Osteoblast (primary cell): ENCODE data around the gene ARFGAP2. TPM values are rescaled to one million over a fixed set of nuclear protein-coding genes. Genes with fewer than 3 reads are reported as not detected.

ENCODE experiments used
- DNase-seq: peaks from one replicate; pipeline ENCODE4 v3.0.0; 2011; ENCODE audit warnings: low spot score, mixed read lengths; ENCODE audit not compliant: insufficient read length; ENCODE audit errors: missing footprints
- H2AFZ ChIP-seq: 2 replicates; pipeline ENCODE4 v1.6.0; 2011; ENCODE audit warnings: mild to moderate bottlenecking, low read length
- H3K27ac ChIP-seq: 2 replicates; pipeline ENCODE4 v1.5.1; 2011; ENCODE audit warnings: mild to moderate bottlenecking, low read depth, low read length, moderate library complexity
- H3K27me3 ChIP-seq: 2 replicates; pipeline ENCODE4 v1.6.0; 2012; ENCODE audit warnings: mild to moderate bottlenecking, control low read depth, inconsistent platforms, low read length, moderate library complexity; ENCODE audit not compliant: insufficient read depth
- H3K36me3 ChIP-seq: 2 replicates; pipeline ENCODE4 v1.5.1; 2011; ENCODE audit warnings: mild to moderate bottlenecking, low read length, control low read depth, moderate library complexity; ENCODE audit not compliant: insufficient read depth
- H3K4me1 ChIP-seq: 2 replicates; pipeline ENCODE4 v1.5.1; 2011; ENCODE audit warnings: mild to moderate bottlenecking, low read length, control low read depth, moderate library complexity; ENCODE audit not compliant: insufficient read depth
- H3K4me2 ChIP-seq: 2 replicates; pipeline ENCODE4 v1.6.0; 2011; ENCODE audit warnings: mild to moderate bottlenecking, low read length; ENCODE audit not compliant: insufficient read depth
- H3K4me3 ChIP-seq: fragments of 200-600 bp; sonication (generic); 3 replicates; pipeline ENCODE4 v1.5.1; 2012; ENCODE audit warnings: mild to moderate bottlenecking, low read length, inconsistent platforms; ENCODE audit not compliant: insufficient read depth
- H3K79me2 ChIP-seq: 2 replicates; pipeline ENCODE4 v1.6.0; 2012; ENCODE audit warnings: mild to moderate bottlenecking, low read length, control low read depth, inconsistent platforms; ENCODE audit not compliant: insufficient read depth
- H3K9me3 ChIP-seq: 2 replicates; pipeline ENCODE4 v1.5.1; 2011; ENCODE audit warnings: low read depth, low read length, control low read depth
- H4K20me1 ChIP-seq: 2 replicates; pipeline ENCODE4 v1.6.0; 2012; ENCODE audit warnings: mild to moderate bottlenecking, low read length, control low read depth; ENCODE audit not compliant: insufficient read depth
- total RNA-seq: library from RNA; depleted of rRNA; stranded (reverse); fragments of >200 nt; gene quantifications from 2 replicates; pipeline ENCODE4 v1.2.3, GENCODE V29; 2012
- TF ChIP-seq, protein P1 (sequence below): IDR thresholded peaks from 2 replicates; pipeline ENCODE4 v1.5.1; 2011; ENCODE audit warnings: mild to moderate bottlenecking, low read depth, low read length, moderate library complexity; ENCODE audit errors: extremely low read depth

Gene ARFGAP2
- total RNA-seq, 1 donor: 139 TPM

DNA sequence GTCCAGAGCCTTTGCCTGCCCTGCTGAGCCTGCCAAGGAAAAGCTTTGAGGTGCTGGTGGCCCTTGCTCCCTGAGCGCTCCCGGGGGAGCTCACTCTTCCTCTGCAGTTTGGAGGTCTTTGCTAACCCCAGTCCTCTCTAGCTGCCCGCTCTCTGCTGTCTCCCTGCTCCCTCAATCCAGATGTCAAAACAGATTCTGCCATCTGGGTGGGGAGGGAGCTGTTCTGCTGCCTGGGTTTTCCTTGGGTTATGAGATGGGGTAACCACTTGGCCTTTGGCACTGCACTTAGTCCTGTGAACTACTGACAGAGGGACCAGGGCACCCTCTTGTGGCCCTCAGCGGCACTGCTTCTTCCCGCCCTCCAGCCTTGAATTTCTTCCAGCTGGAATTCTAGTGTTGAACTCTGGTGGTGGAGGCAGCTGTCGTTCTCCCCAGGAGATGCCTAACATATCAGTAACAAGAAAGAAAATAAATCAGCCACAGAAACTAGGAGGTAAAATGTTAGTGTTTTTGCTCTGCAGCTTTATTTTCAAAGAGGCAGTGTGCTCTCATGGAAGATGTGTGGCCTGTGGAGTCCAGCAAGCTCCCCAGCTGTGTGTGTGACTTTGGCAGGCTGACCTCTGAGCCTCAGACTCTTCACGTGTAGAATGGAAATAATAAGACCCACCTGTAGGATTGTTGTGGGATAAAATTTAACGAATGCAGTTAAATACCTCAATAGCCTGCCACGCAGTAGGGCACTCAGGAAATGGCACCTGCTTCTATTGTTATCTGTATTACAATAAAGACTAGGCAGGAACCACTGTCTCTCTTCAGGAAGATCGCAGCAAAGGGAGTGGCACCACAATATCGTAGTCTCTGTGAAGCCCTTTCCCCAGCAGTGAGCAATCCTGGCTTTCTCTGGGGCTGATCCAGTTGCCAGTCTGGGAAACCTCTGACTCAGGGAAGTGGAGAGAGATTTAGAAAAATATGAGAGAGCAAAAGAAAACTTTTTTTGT is 23.4 kb downstream of the ARFGAP2 start:
- Histone ChIP-seq H3K4me3 (no peak overlapping the region), H2AFZ (no peak overlapping the region), H3K27me3 (no peaks in the 10 kb centered on the region), H3K79me2 (no peaks in the 10 kb centered on the region), H3K4me2 (peak overlapping the region; percentile 44), H3K27ac (peak overlapping the region; percentile 38), H4K20me1 (peaks cover 9% of the 10 kb centered on the region), H3K9me3 (no peaks in the 10 kb centered on the region), H3K36me3 (no peaks in the 10 kb centered on the region), H3K4me1 (peaks cover 13% of the 10 kb centered on the region)
- DNase-seq: peak; percentile 94
- TF ChIP-seq, protein P1, sequence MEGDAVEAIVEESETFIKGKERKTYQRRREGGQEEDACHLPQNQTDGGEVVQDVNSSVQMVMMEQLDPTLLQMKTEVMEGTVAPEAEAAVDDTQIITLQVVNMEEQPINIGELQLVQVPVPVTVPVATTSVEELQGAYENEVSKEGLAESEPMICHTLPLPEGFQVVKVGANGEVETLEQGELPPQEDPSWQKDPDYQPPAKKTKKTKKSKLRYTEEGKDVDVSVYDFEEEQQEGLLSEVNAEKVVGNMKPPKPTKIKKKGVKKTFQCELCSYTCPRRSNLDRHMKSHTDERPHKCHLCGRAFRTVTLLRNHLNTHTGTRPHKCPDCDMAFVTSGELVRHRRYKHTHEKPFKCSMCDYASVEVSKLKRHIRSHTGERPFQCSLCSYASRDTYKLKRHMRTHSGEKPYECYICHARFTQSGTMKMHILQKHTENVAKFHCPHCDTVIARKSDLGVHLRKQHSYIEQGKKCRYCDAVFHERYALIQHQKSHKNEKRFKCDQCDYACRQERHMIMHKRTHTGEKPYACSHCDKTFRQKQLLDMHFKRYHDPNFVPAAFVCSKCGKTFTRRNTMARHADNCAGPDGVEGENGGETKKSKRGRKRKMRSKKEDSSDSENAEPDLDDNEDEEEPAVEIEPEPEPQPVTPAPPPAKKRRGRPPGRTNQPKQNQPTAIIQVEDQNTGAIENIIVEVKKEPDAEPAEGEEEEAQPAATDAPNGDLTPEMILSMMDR: peak; percentile 100

DNA sequence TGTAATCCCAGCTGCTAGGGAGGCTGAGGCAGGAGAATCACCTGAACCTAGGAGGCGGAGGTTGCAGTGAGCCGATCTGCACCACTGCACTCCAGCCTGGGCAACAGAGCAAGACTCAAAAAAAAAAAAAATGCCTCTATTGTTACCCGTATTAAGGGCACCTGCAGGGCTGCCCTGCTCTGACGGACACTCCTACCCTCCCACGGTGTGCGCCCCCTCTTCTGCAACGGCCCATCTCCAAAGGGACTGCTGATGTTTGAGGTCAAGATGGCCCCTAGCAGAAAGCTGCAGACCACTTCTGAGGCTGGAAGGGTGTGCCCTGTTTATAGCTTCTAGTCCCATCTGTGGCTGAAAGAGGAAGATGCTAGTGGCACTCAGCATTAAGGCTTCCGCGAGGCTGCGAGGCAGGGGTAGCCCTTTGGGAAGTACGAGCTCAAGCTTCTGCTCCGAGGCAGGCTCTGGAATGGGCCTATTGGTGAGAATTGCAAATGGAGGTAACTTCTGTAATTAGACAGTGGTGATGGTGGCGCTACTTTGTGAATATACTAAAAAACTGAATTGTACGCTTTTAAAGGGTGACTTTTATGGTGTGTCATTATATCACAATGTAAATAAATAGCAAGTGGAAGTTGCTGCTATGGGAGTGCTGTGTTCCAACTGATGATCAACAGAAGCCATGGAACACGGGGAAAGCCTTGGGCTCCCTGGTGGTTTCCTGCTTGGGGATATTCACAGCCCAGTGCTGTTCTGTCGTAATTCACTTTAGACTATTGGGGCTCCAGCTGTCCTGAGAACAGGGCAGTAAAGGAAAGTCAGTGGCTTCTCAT is 24.3 kb downstream of the ARFGAP2 start:
- Histone ChIP-seq H3K4me3 (no peak overlapping the region), H3K79me2 (no peaks in the 10 kb centered on the region), H3K27ac (no peak overlapping the region), H2AFZ (no peak overlapping the region), H3K4me1 (peaks cover 13% of the 10 kb centered on the region), H3K36me3 (no peaks in the 10 kb centered on the region), H4K20me1 (peaks cover 9% of the 10 kb centered on the region), H3K9me3 (no peaks in the 10 kb centered on the region), H3K27me3 (no peaks in the 10 kb centered on the region), H3K4me2 (no peak overlapping the region)
- TF ChIP-seq, protein P1: no peak
- DNase-seq: no peak

DNA sequence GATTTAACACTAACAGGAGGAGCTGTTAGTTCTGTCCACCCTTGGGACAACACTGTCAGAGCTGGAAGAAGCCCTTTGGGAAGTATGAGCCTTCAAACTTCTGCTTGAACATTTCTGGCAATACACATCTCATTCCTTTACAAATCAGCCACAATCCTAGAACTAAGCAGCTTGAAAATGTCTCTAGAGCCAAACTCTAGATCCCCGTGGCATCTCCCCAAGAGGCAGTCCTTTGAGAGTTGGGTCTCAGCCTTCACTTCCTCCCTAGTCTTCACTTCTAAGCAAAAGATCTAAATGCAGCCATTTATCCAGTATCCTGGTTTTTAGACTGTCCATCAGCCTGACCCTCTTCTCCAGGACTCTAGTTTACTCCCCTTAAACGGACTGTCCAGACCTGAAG is 26.9 kb downstream of the ARFGAP2 start:
- no peaks in the 10 kb centered on the region for H3K36me3 ChIP-seq
- H4K20me1 ChIP-seq: peaks cover 9% of the 10 kb centered on the region
- no peak overlapping the region for H2AFZ ChIP-seq
- H3K27ac ChIP-seq: no peak overlapping the region
- no peak for DNase-seq
- TF ChIP-seq, protein P1: no peak
- no peaks in the 10 kb centered on the region for H3K27me3 ChIP-seq
- no peaks in the 10 kb centered on the region for H3K79me2 ChIP-seq
- H3K9me3 ChIP-seq: no peaks in the 10 kb centered on the region
- no peak overlapping the region for H3K4me3 ChIP-seq
- H3K4me2 ChIP-seq: no peak overlapping the region
- H3K4me1 ChIP-seq: peaks cover 13% of the 10 kb centered on the region
